GM12878 (cell line): ENCODE data around the gene WIPF2. TPM values are rescaled to one million over a fixed set of nuclear protein-coding genes. Genes with fewer than 3 reads are reported as not detected.

ENCODE experiments used
- ATAC-seq: fragments of 200-7000 bp; cut with Tn5 transposase; 3 replicates; pipeline ENCODE4 v1.9.1; 2020; ENCODE audit warnings: mild to moderate bottlenecking, moderate library complexity
- BruUV-seq: library from RNA; stranded (reverse); fragments of 400-500 nt; replicated peaks from 2 replicates; lab custom pipeline; 2021; lab: Mats Ljungman, UMichigan
- CTCF ChIA-PET: fragments of 300-600 bp; sonication (Branson Sonifier 250); formaldehyde crosslinking; extraction: SDS; loops from one replicate; lab custom pipeline; 2021; ENCODE audit warnings: inconsistent platforms; lab: Yijun Ruan, JAX
- POLR2A ChIA-PET: fragments of 350-600 bp; formaldehyde crosslinking; extraction: SDS; loops from one replicate; lab custom pipeline; 2021; ENCODE audit warnings: inconsistent platforms; lab: Charles Lee
- RAD21 ChIA-PET: fragments of 300-600 bp; sonication (Branson Sonifier 250); formaldehyde crosslinking; loops from one replicate; lab custom pipeline; 2023; ENCODE audit warnings: antibody characterized with exemption; ENCODE audit not compliant: unreplicated experiment; lab: Charles Lee
- SMC1A ChIA-PET: fragments of 300-600 bp; sonication (Branson Sonifier 250); formaldehyde crosslinking; loops from one replicate; lab custom pipeline; 2023; ENCODE audit not compliant: unreplicated experiment, uncharacterized antibody; lab: Charles Lee
- DNase-seq: peaks from one replicate; pipeline ENCODE4 v3.0.0-alpha.2; 2011; ENCODE audit warnings: low read depth, low spot score
- FAIRE-seq: peaks from 3 replicates; lab custom pipeline; 2011; peaks lifted over from hg19 to GRCh38; lab: Jason Lieb, UNC
- H2AFZ ChIP-seq: 2 replicates; pipeline ENCODE4 v1.6.0; 2011; ENCODE audit warnings: low read depth, low read length, control low read depth; ENCODE audit not compliant: control insufficient read depth
- H3K27ac ChIP-seq: 2 replicates; pipeline ENCODE4 v1.5.1; 2011; ENCODE audit warnings: control low read depth; ENCODE audit not compliant: control insufficient read depth, insufficient read depth
- H3K27me3 ChIP-seq, 2 experiments: replicated peaks in 1 of 2; 2 replicates each; pipeline versions ENCODE4 v1.6.0 to v1.6.1; 2011; ENCODE audit warnings: low read length in 1 of 2; ENCODE audit not compliant: control insufficient read depth in 2 of 2, insufficient read depth in 2 of 2
- H3K36me3 ChIP-seq, 2 experiments: 2 replicates each; pipeline ENCODE4 v1.5.1; 2011; ENCODE audit warnings: low read length in 1 of 2; ENCODE audit not compliant: control insufficient read depth in 2 of 2, insufficient read depth in 2 of 2
- H3K4me1 ChIP-seq: 2 replicates; pipeline ENCODE4 v1.6.1; 2011; ENCODE audit warnings: mild to moderate bottlenecking, low read length, moderate library complexity, mixed read lengths; ENCODE audit not compliant: control insufficient read depth, insufficient read depth
- H3K4me2 ChIP-seq: 2 replicates; pipeline ENCODE4 v1.6.0; 2011; ENCODE audit warnings: control low read depth; ENCODE audit not compliant: control insufficient read depth, insufficient read depth
- H3K4me3 ChIP-seq: fragments of 200-600 bp; sonication (generic); 2 replicates; pipeline ENCODE4 v1.5.1; 2016
- H3K79me2 ChIP-seq: 2 replicates; pipeline ENCODE4 v1.6.0; 2011; ENCODE audit warnings: low read length; ENCODE audit not compliant: control insufficient read depth, insufficient read depth
- H3K9ac ChIP-seq: 2 replicates; pipeline ENCODE4 v1.8.0; 2011; ENCODE audit warnings: low read length, control low read depth, mixed read lengths; ENCODE audit not compliant: control insufficient read depth, insufficient read depth
- H3K9me3 ChIP-seq: replicated peaks from 3 replicates; pipeline ENCODE4 v1.5.1; 2011; ENCODE audit warnings: mild to moderate bottlenecking, low read length; ENCODE audit not compliant: control insufficient read depth, insufficient read depth
- H4K20me1 ChIP-seq: 2 replicates; pipeline ENCODE4 v1.6.0; 2011; ENCODE audit not compliant: control insufficient read depth, insufficient read depth
- BRCA1 ChIP-seq: IDR thresholded peaks from 2 replicates; pipeline ENCODE4 v1.6.1; 2011; ENCODE audit warnings: low read depth, low read length, improper control_type of control experiment
- IKZF1 ChIP-seq: fragments of 450-650 bp; conservative IDR thresholded peaks from 2 replicates; pipeline ENCODE4 v1.6.1; 2017; ENCODE audit warnings: antibody characterized with exemption, mild to moderate bottlenecking
- NBN ChIP-seq: fragments of 450-650 bp; IDR thresholded peaks from 2 replicates; pipeline ENCODE4 v1.6.1; 2016
- SMARCA5 ChIP-seq: fragments of 450-650 bp; IDR thresholded peaks from 2 replicates; pipeline ENCODE4 v1.6.1; 2017; ENCODE audit warnings: mild to moderate bottlenecking
- SP1 ChIP-seq: IDR thresholded peaks from one replicate; pipeline ENCODE4 v1.6.1; 2011; ENCODE audit warnings: low read depth, low read length
- SRF ChIP-seq, 2 experiments: IDR thresholded peaks; 2 replicates each; pipeline ENCODE4 v1.6.1; 2011; ENCODE audit warnings: low read depth in 2 of 2, low read length in 2 of 2, mild to moderate bottlenecking in 1 of 2, moderate library complexity in 1 of 2
- STAT1 ChIP-seq: fragments of 450-650 bp; conservative IDR thresholded peaks from 2 replicates; pipeline ENCODE4 v1.6.1; 2014; ENCODE audit warnings: antibody characterized with exemption, mild to moderate bottlenecking
- TCF3 ChIP-seq: IDR thresholded peaks from 2 replicates; pipeline ENCODE4 v1.6.1; 2012; ENCODE audit warnings: low read depth, mild to moderate bottlenecking, low read length, borderline replicate concordance; ENCODE audit not compliant: insufficient read depth
- TCF7 ChIP-seq: IDR thresholded peaks from 2 replicates; pipeline ENCODE4 v1.6.1; 2014; ENCODE audit warnings: antibody characterized with exemption, borderline replicate concordance
- ZNF207 ChIP-seq: fragments of 450-650 bp; IDR thresholded peaks from 2 replicates; pipeline ENCODE4 v1.6.1; 2014; ENCODE audit warnings: antibody characterized with exemption, mild to moderate bottlenecking, borderline replicate concordance
- ZNF217 ChIP-seq: fragments of 450-650 bp; IDR thresholded peaks from 2 replicates; pipeline ENCODE4 v1.6.1; 2017; ENCODE audit warnings: antibody characterized with exemption, mild to moderate bottlenecking
- ZNF622 ChIP-seq: fragments of 450-650 bp; IDR thresholded peaks from 2 replicates; pipeline ENCODE4 v1.6.1; 2017; ENCODE audit warnings: mild to moderate bottlenecking, inconsistent platforms
- WGBS: methylation state at CpG from one replicate; pipeline ENCODE4 v1.1.6; 2016; ENCODE audit warnings: low lambda C conversion rate; ENCODE audit not compliant: insufficient replicate concordance, insufficient coverage; ENCODE audit errors: missing lambda C conversion rate; 5-methylcytosine and 5-hydroxymethylcytosine counted together
- in situ Hi-C: fragments of 300-500 bp; cut with MboI; formaldehyde crosslinking; loops from 9 replicates; pipeline ENCODE4 v1.14.3; 2018; ENCODE audit warnings: mixed read lengths
- intact Hi-C: fragments of 100-400 bp; cut with micrococcal nuclease; formaldehyde crosslinking; loops from one replicate; pipeline ENCODE4 v1.14.2; 2022; ENCODE audit not compliant: unreplicated experiment
- polyA plus RNA-seq, 11 experiments: library from polyadenylated mRNA; depleted of rRNA in 4 of 11; unstranded in 6 of 11; stranded (reverse) in 5 of 11; fragments of >200 nt; fragmentation: Nextera tagmentation in 4 of 11; fragmentation: Illumina TruSeq in 1 of 11; extraction: Ambion mirVana in 4 of 11; extraction: Trizol in 1 of 11; gene quantifications; 1 replicate in 1 of 11; 2 replicates in 10 of 11; pipeline versions ENCODE4 v1.2.1 to v1.2.3, GENCODE V29; 2011 to 2016; ENCODE audit warnings: inconsistent platforms in 2 of 11, missing spikeins in 2 of 11, low read depth in 1 of 11
- total RNA-seq, 4 experiments: library from RNA; depleted of rRNA in 3 of 4; stranded (reverse); fragments of >200 nt in 3 of 4; fragmentation: Illumina TruSeq in 1 of 4; extraction: Trizol in 1 of 4; gene quantifications; 2 replicates each; pipeline versions ENCODE4 v1.2.1 to v1.2.3, GENCODE V29; 2013 to 2021
- TF ChIP-seq, protein P1 (sequence below): fragments of 450-650 bp; IDR thresholded peaks from 2 replicates; pipeline ENCODE4 v1.6.1; 2014; ENCODE audit warnings: mild to moderate bottlenecking
- TF ChIP-seq, protein P2 (sequence below): fragments of 450-650 bp; IDR thresholded peaks from 2 replicates; pipeline ENCODE4 v1.6.1; 2016; ENCODE audit warnings: mild to moderate bottlenecking
- TF ChIP-seq, protein P3 (sequence below): IDR thresholded peaks from 2 replicates; pipeline ENCODE4 v1.6.1; 2011; ENCODE audit warnings: mild to moderate bottlenecking, low read depth, low read length, moderate library complexity; ENCODE audit not compliant: insufficient replicate concordance

The WIPF2 gene
- total and polyA plus RNA-seq, 10 of the 15 experiments (the other 5 are each of a cell fraction or from before 2014, with no cell fraction given) = 4.2 to 20.8 (median 7.1) TPM

DNA sequence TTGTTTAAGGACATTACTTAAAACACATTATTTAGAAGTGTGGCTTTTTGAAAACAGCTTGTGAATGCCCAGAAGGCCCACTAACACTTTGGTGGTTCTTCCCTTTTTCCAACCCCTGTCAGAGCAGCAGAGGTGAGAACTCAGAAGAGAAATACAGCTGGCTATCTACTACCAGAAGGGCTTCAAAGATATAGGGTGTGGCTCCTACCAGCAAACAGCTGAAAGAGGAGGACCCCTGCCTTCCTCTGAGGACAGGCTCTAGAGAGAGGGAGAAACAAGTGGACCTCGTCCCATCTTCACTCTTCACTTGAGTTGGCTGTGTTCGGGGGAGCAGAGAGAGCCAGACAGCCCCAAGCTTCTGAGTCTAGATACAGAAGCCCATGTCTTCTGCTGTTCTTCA is 48.8 kb upstream of the WIPF2 start:
- Histone ChIP-seq H3K4me3 (no peak overlapping the region), H3K4me1 (no peaks in the 10 kb centered on the region), H2AFZ (no peak overlapping the region), H3K79me2 (no peaks in the 10 kb centered on the region; the same call in none of the 2 replicates), H3K9ac (no peak overlapping the region), H3K27ac (no peak overlapping the region), H3K4me2 (no peak overlapping the region), H4K20me1 (no peaks in the 10 kb centered on the region), H3K36me3 (peaks cover 24 to 25% of the 10 kb centered on the region in 2 experiments)
- intact Hi-C loops (no loop called here), in situ Hi-C loops (no loop called here)
- ChIA-PET SMC1A (interaction anchor here (0.8 to 1.4 kb wide), 6 partner anchors 22 to 57 kb away, joined by 3 to 11 read pairs (median 4); no protein-coding TSS in a partner anchor), POLR2A (interaction anchor here (0.6 to 4.6 kb wide), 2 partner anchors 58 to 216 kb away, joined by 3 to 52 read pairs; no protein-coding TSS in a partner anchor)
- WGBS = 98% methylated on average over 2 of the region's 2 CpGs
- no peak for ATAC-seq
- TF ChIP-seq BRCA1 = no peak
- TF ChIP-seq, protein P1, sequence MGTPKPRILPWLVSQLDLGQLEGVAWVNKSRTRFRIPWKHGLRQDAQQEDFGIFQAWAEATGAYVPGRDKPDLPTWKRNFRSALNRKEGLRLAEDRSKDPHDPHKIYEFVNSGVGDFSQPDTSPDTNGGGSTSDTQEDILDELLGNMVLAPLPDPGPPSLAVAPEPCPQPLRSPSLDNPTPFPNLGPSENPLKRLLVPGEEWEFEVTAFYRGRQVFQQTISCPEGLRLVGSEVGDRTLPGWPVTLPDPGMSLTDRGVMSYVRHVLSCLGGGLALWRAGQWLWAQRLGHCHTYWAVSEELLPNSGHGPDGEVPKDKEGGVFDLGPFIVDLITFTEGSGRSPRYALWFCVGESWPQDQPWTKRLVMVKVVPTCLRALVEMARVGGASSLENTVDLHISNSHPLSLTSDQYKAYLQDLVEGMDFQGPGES = no peak
- no peak for TF ChIP-seq ZNF217
- no peak for TF ChIP-seq STAT1
- TF ChIP-seq ZNF207 = no peak
- TF ChIP-seq TCF3 = no peak
- no peak for TF ChIP-seq IKZF1
- no peak for TF ChIP-seq SMARCA5
- TF ChIP-seq, protein P2, sequence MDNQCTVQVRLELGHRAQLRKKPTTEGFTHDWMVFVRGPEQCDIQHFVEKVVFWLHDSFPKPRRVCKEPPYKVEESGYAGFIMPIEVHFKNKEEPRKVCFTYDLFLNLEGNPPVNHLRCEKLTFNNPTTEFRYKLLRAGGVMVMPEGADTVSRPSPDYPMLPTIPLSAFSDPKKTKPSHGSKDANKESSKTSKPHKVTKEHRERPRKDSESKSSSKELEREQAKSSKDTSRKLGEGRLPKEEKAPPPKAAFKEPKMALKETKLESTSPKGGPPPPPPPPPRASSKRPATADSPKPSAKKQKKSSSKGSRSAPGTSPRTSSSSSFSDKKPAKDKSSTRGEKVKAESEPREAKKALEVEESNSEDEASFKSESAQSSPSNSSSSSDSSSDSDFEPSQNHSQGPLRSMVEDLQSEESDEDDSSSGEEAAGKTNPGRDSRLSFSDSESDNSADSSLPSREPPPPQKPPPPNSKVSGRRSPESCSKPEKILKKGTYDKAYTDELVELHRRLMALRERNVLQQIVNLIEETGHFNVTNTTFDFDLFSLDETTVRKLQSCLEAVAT = no peak
- TF ChIP-seq TCF7 = no peak
- no peak for TF ChIP-seq SP1
- TF ChIP-seq, protein P3, sequence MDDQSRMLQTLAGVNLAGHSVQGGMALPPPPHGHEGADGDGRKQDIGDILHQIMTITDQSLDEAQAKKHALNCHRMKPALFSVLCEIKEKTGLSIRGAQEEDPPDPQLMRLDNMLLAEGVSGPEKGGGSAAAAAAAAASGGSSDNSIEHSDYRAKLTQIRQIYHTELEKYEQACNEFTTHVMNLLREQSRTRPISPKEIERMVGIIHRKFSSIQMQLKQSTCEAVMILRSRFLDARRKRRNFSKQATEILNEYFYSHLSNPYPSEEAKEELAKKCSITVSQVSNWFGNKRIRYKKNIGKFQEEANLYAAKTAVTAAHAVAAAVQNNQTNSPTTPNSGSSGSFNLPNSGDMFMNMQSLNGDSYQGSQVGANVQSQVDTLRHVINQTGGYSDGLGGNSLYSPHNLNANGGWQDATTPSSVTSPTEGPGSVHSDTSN = no peak
- TF ChIP-seq NBN = no peak
- no peak for TF ChIP-seq ZNF622
- no peak for TF ChIP-seq SRF (IDR thresholded peaks at IDR 0.05; ENCODE audit: low read depth in 2 of 2, low read length in 2 of 2)
- TF ChIP-seq, all 136 proteins: peak for 0
- Histone ChIP-seq H3K27me3 (no peaks in the 10 kb centered on the region), H3K9me3 (no peaks in the 10 kb centered on the region)
- CTCF ChIA-PET = interaction anchor here (0.8 to 8.1 kb wide), 3 partner anchors 21 to 84 kb away, joined by 3 to 367 read pairs (median 3); no protein-coding TSS in a partner anchor
- RAD21 ChIA-PET = interaction anchor here (8.8 kb wide), 1 partner anchor 57 kb away, joined by 246 read pairs; no protein-coding TSS in a partner anchor
- DNase-seq (no peak), FAIRE-seq (no peak)
- no TSS peak for BruUV-seq
